Suprapubic skin (tissue), 4 donors: ENCODE measurements around the gene SCAPER.

Source experiments
- CTCF ChIP-seq, 2 donors: fragments of 200-600 bp in 1 of 2; fragments of 450-650 bp in 1 of 2; sonication (generic) in 1 of 2; IDR thresholded peaks; one replicate each; pipeline ENCODE4 v1.5.1; 2016 to 2019; ENCODE audit warnings: antibody characterized with exemption in 2 of 2, mild to moderate bottlenecking in 1 of 2, moderate library complexity in 1 of 2
- POLR2A ChIP-seq, 2 donors: fragments of 450-650 bp; IDR thresholded peaks; one replicate each; pipeline ENCODE4 v1.6.1; 2017; ENCODE audit warnings: antibody characterized with exemption in 2 of 2, mild to moderate bottlenecking in 2 of 2, moderate library complexity in 2 of 2
- POLR2AphosphoS5 ChIP-seq, 3 donors: sonication (generic); formaldehyde crosslinking; IDR thresholded peaks; one replicate each; pipeline ENCODE4 v1.6.1; 2017; ENCODE audit warnings: antibody characterized with exemption in 3 of 3

- TF ChIP-seq POLR2A (IDR thresholded peaks at IDR 0.05) (no peak), CTCF (IDR thresholded peaks at IDR 0.05) (no peak), POLR2AphosphoS5 (IDR thresholded peaks at IDR 0.05) (no peak)
These were observed 64.2 kb downstream of the SCAPER start for GRCh38 chr15:76840830-76841460.
